ENCODE results near the gene PARD3.

DNA sequence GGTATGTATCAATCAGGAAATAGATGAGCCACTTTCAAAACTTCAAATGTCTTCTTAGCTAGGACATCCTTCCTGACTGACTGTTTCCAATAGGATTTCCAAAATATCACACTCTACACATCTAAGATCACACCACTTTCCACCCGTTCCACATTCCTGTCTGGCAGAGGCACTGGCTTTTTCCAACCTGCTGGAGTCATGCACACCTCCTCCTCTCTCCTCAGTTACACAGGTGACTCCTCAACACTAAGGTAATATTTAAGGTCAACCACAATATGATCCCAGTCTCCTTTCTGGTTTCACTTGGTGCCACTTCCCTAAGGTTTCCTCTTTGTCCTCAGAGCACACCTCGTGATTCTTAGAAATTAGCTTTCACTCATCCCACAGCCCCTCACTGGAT lies 196.5 kb downstream of the PARD3 start:
- TF ChIP-seq, protein P1, sequence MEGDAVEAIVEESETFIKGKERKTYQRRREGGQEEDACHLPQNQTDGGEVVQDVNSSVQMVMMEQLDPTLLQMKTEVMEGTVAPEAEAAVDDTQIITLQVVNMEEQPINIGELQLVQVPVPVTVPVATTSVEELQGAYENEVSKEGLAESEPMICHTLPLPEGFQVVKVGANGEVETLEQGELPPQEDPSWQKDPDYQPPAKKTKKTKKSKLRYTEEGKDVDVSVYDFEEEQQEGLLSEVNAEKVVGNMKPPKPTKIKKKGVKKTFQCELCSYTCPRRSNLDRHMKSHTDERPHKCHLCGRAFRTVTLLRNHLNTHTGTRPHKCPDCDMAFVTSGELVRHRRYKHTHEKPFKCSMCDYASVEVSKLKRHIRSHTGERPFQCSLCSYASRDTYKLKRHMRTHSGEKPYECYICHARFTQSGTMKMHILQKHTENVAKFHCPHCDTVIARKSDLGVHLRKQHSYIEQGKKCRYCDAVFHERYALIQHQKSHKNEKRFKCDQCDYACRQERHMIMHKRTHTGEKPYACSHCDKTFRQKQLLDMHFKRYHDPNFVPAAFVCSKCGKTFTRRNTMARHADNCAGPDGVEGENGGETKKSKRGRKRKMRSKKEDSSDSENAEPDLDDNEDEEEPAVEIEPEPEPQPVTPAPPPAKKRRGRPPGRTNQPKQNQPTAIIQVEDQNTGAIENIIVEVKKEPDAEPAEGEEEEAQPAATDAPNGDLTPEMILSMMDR (IDR thresholded peaks at IDR 0.05), result no peak
- TF ChIP-seq POLR2A (IDR thresholded peaks at IDR 0.05) (no peak), POLR2AphosphoS5 (IDR thresholded peaks at IDR 0.05) (no peak)
